CD4-positive, alpha-beta memory T cell (primary cell): ENCODE results near the gene MBD4. TPM values are rescaled to one million over a fixed set of nuclear protein-coding genes. Genes with fewer than 3 reads are reported as not detected.

Source experiments
- CTCF ChIA-PET: fragments of 350-600 bp; sonication (Branson Sonifier 250); formaldehyde crosslinking; loops from one replicate; lab custom pipeline; 2021; ENCODE audit warnings: inconsistent platforms; ENCODE audit not compliant: partially characterized antibody; lab: Charles Lee
- POLR2A ChIA-PET: fragments of 350-600 bp; sonication (Branson Sonifier 250); formaldehyde crosslinking; loops from one replicate; lab custom pipeline; 2021; ENCODE audit not compliant: partially characterized antibody; lab: Charles Lee
- DNase-seq, 5 donors: peaks; one replicate each; pipeline versions ENCODE4 v3.0.0 to v3.0.0-alpha.2; 2020 to 2022; ENCODE audit warnings: mixed read lengths in 1 of 5
- H3K27ac ChIP-seq: one replicate; pipeline ENCODE4 v1.7.0; 2013; ENCODE audit warnings: low read depth, low read length
- H3K27me3 ChIP-seq: 2 replicates; pipeline ENCODE4 v1.7.0; 2013; ENCODE audit warnings: mild to moderate bottlenecking, low read length, moderate library complexity; ENCODE audit not compliant: insufficient read depth
- H3K36me3 ChIP-seq: 2 replicates; pipeline ENCODE4 v1.7.0; 2013; ENCODE audit warnings: mild to moderate bottlenecking, low read length, moderate library complexity; ENCODE audit not compliant: insufficient read depth
- H3K4me1 ChIP-seq: 2 replicates; pipeline ENCODE4 v1.7.0; 2013; ENCODE audit warnings: mild to moderate bottlenecking, low read length, moderate library complexity; ENCODE audit not compliant: insufficient read depth
- H3K4me3 ChIP-seq, 2 donors: one replicate each; pipeline ENCODE4 v1.7.0; 2013; ENCODE audit warnings: low read length in 2 of 2, mild to moderate bottlenecking in 1 of 2
- H3K9me3 ChIP-seq, 2 donors: one replicate each; pipeline ENCODE4 v1.7.0; 2013; ENCODE audit warnings: low read length in 2 of 2, control low read depth in 1 of 2; ENCODE audit not compliant: control insufficient read depth in 1 of 2
- H3K27ac Mint-ChIP-seq, 7 donors: one replicate each; pipeline ENCODE4 v1.8.0; 2020 to 2021; ENCODE audit warnings: mixed read lengths in 7 of 7, mild to moderate bottlenecking in 6 of 7, inconsistent platforms in 3 of 7, moderate library complexity in 3 of 7
- H3K27me3 Mint-ChIP-seq, 2 donors: one replicate each; pipeline ENCODE4 v1.8.0; 2020 to 2021; ENCODE audit warnings: mixed read lengths in 2 of 2
- H3K36me3 Mint-ChIP-seq, 2 donors: one replicate each; pipeline ENCODE4 v1.8.0; 2020 to 2021; ENCODE audit warnings: mixed read lengths in 2 of 2, inconsistent platforms in 1 of 2, mild to moderate bottlenecking in 1 of 2
- H3K4me1 Mint-ChIP-seq, 4 donors: one replicate each; pipeline ENCODE4 v1.8.0; 2020 to 2021; ENCODE audit warnings: mixed read lengths in 4 of 4, mild to moderate bottlenecking in 1 of 4
- H3K4me3 Mint-ChIP-seq, 8 donors: one replicate each; pipeline ENCODE4 v1.8.0; 2020 to 2021; ENCODE audit warnings: mixed read lengths in 8 of 8, mild to moderate bottlenecking in 7 of 8, moderate library complexity in 6 of 8, inconsistent platforms in 3 of 8
- H3K9me3 Mint-ChIP-seq, 8 donors: one replicate each; pipeline ENCODE4 v1.8.0; 2020 to 2021; ENCODE audit warnings: mixed read lengths in 8 of 8, mild to moderate bottlenecking in 5 of 8, inconsistent platforms in 3 of 8, moderate library complexity in 1 of 8
- intact Hi-C: fragments of 100-400 bp; cut with micrococcal nuclease; formaldehyde crosslinking; loops from one replicate; pipeline ENCODE4 v1.15.1; 2023
- polyA plus RNA-seq, 2 donors: library from polyadenylated mRNA; unstranded; fragments of 300-500 nt; fragmentation: Illumina TruSeq; gene quantifications; one replicate each; pipeline ENCODE4 v1.2.3, GENCODE V29; 2021
- total RNA-seq, 2 experiments: library from RNA; stranded (reverse); gene quantifications; one replicate each; pipeline ENCODE4 v1.2.3, GENCODE V29; 2021

The MBD4 gene
- total and polyA plus RNA-seq, 4 experiments from 2014 or later, result 36.6 to 58.0 (median 52.6) TPM

- POLR2A ChIA-PET, result no interaction called here
- CTCF ChIA-PET, result no interaction called here
- DNase-seq, result no peak
- H3K36me3 ChIP-seq, result no peaks in the 10 kb centered on the region
- peaks cover 6% of the 10 kb centered on the region for H3K4me1 ChIP-seq
- H3K4me1 Mint-ChIP-seq, result peaks cover 0 to 13% (median 5%) of the 10 kb centered on the region in 4 donors
- H3K4me3 Mint-ChIP-seq, result no peak overlapping the region
- no peak overlapping the region for H3K27ac Mint-ChIP-seq
- H3K36me3 Mint-ChIP-seq, result peaks cover 0 to 5% of the 10 kb centered on the region in 2 donors
- H3K9me3 ChIP-seq, result no peaks in the 10 kb centered on the region
- H3K4me3 ChIP-seq, result no peak overlapping the region
- intact Hi-C loops, result no loop called here
- H3K9me3 Mint-ChIP-seq, result no peaks in the 10 kb centered on the region
- H3K27me3 Mint-ChIP-seq, result no peaks in the 10 kb centered on the region
- H3K27ac ChIP-seq, result no peak overlapping the region
- no peaks in the 10 kb centered on the region for H3K27me3 ChIP-seq
Observed at GRCh38 chr3:129404130-129404529, 35.6 kb downstream of the MBD4 start.

DNA sequence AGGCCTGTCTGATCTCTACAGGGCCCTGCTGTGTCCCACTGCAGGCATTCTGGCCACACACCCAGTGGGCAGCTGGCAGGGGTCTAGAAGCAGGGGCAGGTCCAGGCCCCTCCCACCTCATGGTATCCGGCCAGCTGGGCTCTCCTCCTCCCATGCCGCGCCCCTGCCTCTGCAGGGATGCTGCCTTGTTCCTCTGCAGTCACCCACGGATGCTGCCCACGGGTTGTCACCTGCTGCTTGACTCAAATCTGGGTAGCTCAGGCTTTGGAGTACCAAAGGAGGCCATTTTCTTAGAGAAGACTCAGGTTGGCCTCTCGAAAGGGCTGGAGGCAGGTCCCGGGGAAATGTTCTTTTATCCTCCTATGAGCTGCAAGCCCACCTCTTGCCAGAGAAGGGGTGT, 36.3 kb downstream of the MBD4 start:
- no peak overlapping the region for H3K4me3 Mint-ChIP-seq
- Histone ChIP-seq H3K4me1 (peaks cover 10% of the 10 kb centered on the region), H3K9me3 (no peaks in the 10 kb centered on the region), H3K4me3 (no peak overlapping the region), H3K27me3 (no peaks in the 10 kb centered on the region), H3K36me3 (no peaks in the 10 kb centered on the region), H3K27ac (no peak overlapping the region)
- peaks cover 0 to 11% of the 10 kb centered on the region in 2 donors for H3K36me3 Mint-ChIP-seq
- intact Hi-C loops, result no loop called here
- H3K9me3 Mint-ChIP-seq, result no peaks in the 10 kb centered on the region
- no peak overlapping the region for H3K27ac Mint-ChIP-seq
- H3K27me3 Mint-ChIP-seq, result no peaks in the 10 kb centered on the region
- CTCF ChIA-PET, result no interaction called here
- peaks cover 2 to 17% (median 10%) of the 10 kb centered on the region in 4 donors for H3K4me1 Mint-ChIP-seq
- no peak for DNase-seq
- POLR2A ChIA-PET, result no interaction called here

GRCh38 chr3:129402616-129403015, 37.1 kb downstream of the MBD4 start:
- intact Hi-C loops, result no loop called here
- no peaks in the 10 kb centered on the region for H3K9me3 Mint-ChIP-seq
- H3K36me3 Mint-ChIP-seq, result peaks cover 0 to 11% of the 10 kb centered on the region in 2 donors
- Histone ChIP-seq H3K27ac (no peak overlapping the region), H3K9me3 (no peaks in the 10 kb centered on the region), H3K4me3 (no peak overlapping the region), H3K4me1 (peaks cover 19% of the 10 kb centered on the region), H3K36me3 (no peaks in the 10 kb centered on the region), H3K27me3 (no peaks in the 10 kb centered on the region)
- ChIA-PET POLR2A (no interaction called here), CTCF (interaction anchor here (3.3 kb wide), 1 partner anchor 8 kb away, joined by 14 read pairs; no protein-coding TSS in a partner anchor)
- peaks cover 7 to 26% (median 18%) of the 10 kb centered on the region in 4 donors for H3K4me1 Mint-ChIP-seq
- DNase-seq, result no peak
- H3K27me3 Mint-ChIP-seq, result no peaks in the 10 kb centered on the region
- H3K27ac Mint-ChIP-seq, result peak overlapping the region in 1 of 7 donors; percentile 36
- H3K4me3 Mint-ChIP-seq, result no peak overlapping the region

DNA sequence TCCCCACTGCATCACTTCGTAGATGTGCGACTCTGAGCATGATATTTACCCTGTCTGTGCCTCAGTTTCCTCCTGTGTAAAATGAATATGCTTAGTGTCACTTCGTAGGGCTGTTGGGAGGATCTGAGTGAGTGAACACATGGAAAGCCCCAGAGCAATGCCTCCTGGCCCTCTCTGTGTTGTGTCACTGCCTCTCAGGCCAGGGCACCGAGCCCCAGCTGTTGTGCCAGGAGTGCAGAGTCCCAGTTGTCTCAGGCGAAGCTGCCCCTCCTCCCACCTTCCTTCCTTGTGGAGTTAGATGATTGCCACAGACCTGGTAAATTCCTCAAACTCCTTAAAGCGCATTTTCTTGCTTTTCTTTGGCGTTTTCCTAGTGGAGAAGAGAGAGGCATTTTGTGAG, 37.5 kb downstream of the MBD4 start:
- H3K4me3 Mint-ChIP-seq, result no peak overlapping the region
- no peaks in the 10 kb centered on the region for H3K9me3 Mint-ChIP-seq
- Histone ChIP-seq H3K27me3 (no peaks in the 10 kb centered on the region), H3K4me3 (no peak overlapping the region), H3K4me1 (peaks cover 23% of the 10 kb centered on the region), H3K27ac (no peak overlapping the region), H3K36me3 (no peaks in the 10 kb centered on the region), H3K9me3 (no peaks in the 10 kb centered on the region)
- no peak overlapping the region for H3K27ac Mint-ChIP-seq
- H3K4me1 Mint-ChIP-seq, result peaks cover 11 to 30% (median 22%) of the 10 kb centered on the region in 4 donors
- DNase-seq, result no peak
- H3K27me3 Mint-ChIP-seq, result no peaks in the 10 kb centered on the region
- CTCF ChIA-PET, result interaction anchor here (1.4 to 3.3 kb wide), 2 partner anchors 8 to 123 kb away, joined by 3 to 14 read pairs; partner anchors contain the start of gene HMCES
- intact Hi-C loops, result no loop called here
- POLR2A ChIA-PET, result no interaction called here
- peaks cover 0 to 15% of the 10 kb centered on the region in 2 donors for H3K36me3 Mint-ChIP-seq

GRCh38 chr3:129399895-129400357, 39.8 kb downstream of the MBD4 start:
- H3K27ac Mint-ChIP-seq, result peak overlapping the region; percentile 98 to 100 (median 99)
- intact Hi-C loops, result loop anchor here (1.0 kb wide), 3 partner anchors 28 to 122 kb away; partner anchors contain the start of genes EFCAB12, HMCES and IFT122
- ChIA-PET CTCF (interaction anchor here (0.6 to 3.3 kb wide), 18 partner anchors 9 to 480 kb away, joined by 3 to 17 read pairs (median 4); partner anchors contain the start of genes EFCAB12, IFT122 and MBD4), POLR2A (interaction anchor here (1.2 to 1.6 kb wide), 4 partner anchors 28 to 120 kb away, joined by 3 to 18 read pairs (median 8); partner anchors contain the start of genes EFCAB12, IFT122 and MBD4)
- Histone ChIP-seq H3K27me3 (no peaks in the 10 kb centered on the region), H3K27ac (peak overlapping the region; percentile 70), H3K4me1 (peaks cover 28% of the 10 kb centered on the region), H3K9me3 (no peaks in the 10 kb centered on the region), H3K36me3 (peaks cover 5% of the 10 kb centered on the region), H3K4me3 (peak overlapping the region; percentile 83 to 95)
- DNase-seq, result no peak
- H3K9me3 Mint-ChIP-seq, result no peaks in the 10 kb centered on the region
- no peaks in the 10 kb centered on the region for H3K27me3 Mint-ChIP-seq
- peak overlapping the region; percentile 97 to 100 (median 98) for H3K4me3 Mint-ChIP-seq
- H3K4me1 Mint-ChIP-seq, result peaks cover 21 to 51% (median 30%) of the 10 kb centered on the region in 4 donors
- H3K36me3 Mint-ChIP-seq, result peaks cover 9 to 34% of the 10 kb centered on the region in 2 donors

DNA sequence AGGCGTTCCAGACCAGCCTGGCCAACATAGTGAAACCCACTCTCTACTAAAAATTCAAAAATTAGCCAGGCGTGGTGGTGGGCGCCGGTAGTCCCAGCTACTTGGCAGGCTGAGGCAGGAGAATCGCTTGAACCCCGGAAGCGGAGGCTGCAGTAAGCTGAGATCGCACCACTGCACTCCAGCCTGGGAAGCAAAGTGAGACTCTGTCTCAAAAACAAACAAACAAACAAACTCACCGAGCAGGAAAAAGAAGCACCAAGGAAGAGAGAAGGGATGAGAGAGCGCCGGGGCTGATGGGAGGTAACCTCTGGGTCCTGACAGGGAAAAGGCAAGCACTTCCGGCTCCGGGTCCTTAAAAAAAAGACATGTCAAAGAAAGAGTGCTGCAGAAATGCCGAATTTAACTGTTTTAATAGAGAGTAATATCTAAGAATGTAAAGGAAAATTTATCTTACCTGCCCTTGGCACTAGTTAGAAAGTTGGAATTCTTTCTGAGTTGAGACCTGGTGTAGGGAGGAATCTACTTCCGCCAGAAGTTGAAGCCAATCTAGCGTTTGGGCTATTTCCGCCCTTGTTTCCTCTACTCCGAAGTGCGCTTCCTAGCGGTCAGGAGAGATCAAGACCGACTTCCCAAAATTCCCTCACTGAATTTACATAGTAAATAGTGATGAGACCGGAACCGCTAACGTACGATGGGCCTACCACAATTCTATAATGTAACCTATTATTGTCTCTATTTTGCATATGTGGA, 40.4 kb downstream of the MBD4 start:
- H3K4me1 ChIP-seq, result peaks cover 28% of the 10 kb centered on the region
- intact Hi-C loops, result loop anchor here (1.0 kb wide), 3 partner anchors 29 to 121 kb away; partner anchors contain the start of genes EFCAB12, HMCES and IFT122
- Mint-ChIP-seq H3K27ac (peak overlapping the region; percentile 98 to 100 (median 99)), H3K9me3 (no peaks in the 10 kb centered on the region), H3K4me3 (peak overlapping the region; percentile 97 to 100 (median 98)), H3K4me1 (peaks cover 21 to 55% (median 32%) of the 10 kb centered on the region in 4 donors), H3K27me3 (no peaks in the 10 kb centered on the region), H3K36me3 (peaks cover 14 to 40% of the 10 kb centered on the region in 2 donors)
- DNase-seq, result peak; percentile 83 to 88 (median 84)
- H3K36me3 ChIP-seq, result peaks cover 5% of the 10 kb centered on the region
- ChIA-PET CTCF (interaction anchor here (0.6 to 3.3 kb wide), 18 partner anchors 9 to 481 kb away, joined by 3 to 17 read pairs (median 4); partner anchors contain the start of genes EFCAB12, IFT122 and MBD4), POLR2A (interaction anchor here (1.2 to 1.6 kb wide), 4 partner anchors 29 to 120 kb away, joined by 3 to 18 read pairs (median 8); partner anchors contain the start of genes EFCAB12, IFT122 and MBD4)
- no peaks in the 10 kb centered on the region for H3K9me3 ChIP-seq
- peak overlapping the region; percentile 70 for H3K27ac ChIP-seq
- H3K27me3 ChIP-seq, result no peaks in the 10 kb centered on the region
- H3K4me3 ChIP-seq, result peak overlapping the region; percentile 83 to 95

DNA sequence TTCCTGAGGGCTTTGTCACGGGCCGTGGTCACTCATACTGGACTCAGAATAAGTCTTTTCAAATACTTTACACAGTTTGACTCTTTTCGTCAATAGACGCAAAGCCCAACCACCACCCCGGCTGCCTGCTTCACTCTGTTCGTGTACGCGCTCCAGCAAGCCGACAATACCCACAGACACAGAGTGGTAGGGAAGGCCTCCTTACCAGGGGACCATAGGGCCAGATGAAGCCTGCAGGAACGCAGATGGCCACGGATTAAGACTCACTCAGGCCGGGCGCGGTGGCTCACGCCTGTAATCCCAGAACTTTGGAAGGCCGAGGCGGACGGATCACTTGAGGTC, 41.0 kb downstream of the MBD4 start:
- H3K9me3 ChIP-seq, result no peaks in the 10 kb centered on the region
- no peaks in the 10 kb centered on the region for H3K27me3 ChIP-seq
- ChIA-PET CTCF (interaction anchor here (1.2 to 2.1 kb wide), 6 partner anchors 15 to 429 kb away, joined by 3 to 17 read pairs (median 6); no protein-coding TSS in a partner anchor), POLR2A (no interaction called here)
- DNase-seq, result peak in 1 of 5 donors; percentile 7
- Mint-ChIP-seq H3K27ac (peak overlapping the region; percentile 98 to 100 (median 99)), H3K4me3 (peak overlapping the region; percentile 97 to 100 (median 98)), H3K4me1 (peaks cover 21 to 55% (median 32%) of the 10 kb centered on the region in 4 donors), H3K36me3 (peaks cover 18 to 42% of the 10 kb centered on the region in 2 donors), H3K27me3 (no peaks in the 10 kb centered on the region), H3K9me3 (no peaks in the 10 kb centered on the region)
- H3K27ac ChIP-seq, result peak overlapping the region; percentile 70
- peaks cover 5% of the 10 kb centered on the region for H3K36me3 ChIP-seq
- H3K4me1 ChIP-seq, result peaks cover 28% of the 10 kb centered on the region
- intact Hi-C loops, result loop anchor here (1.0 kb wide), 3 partner anchors 30 to 120 kb away; partner anchors contain the start of genes EFCAB12, HMCES and IFT122
- peak overlapping the region; percentile 83 to 95 for H3K4me3 ChIP-seq
